Brain pericyte (primary cell): ENCODE data around the gene CACNA1E.

Source experiments
- DNase-seq: peaks from one replicate; pipeline ENCODE4 v3.0.0-alpha.2; 2012; ENCODE audit warnings: low read depth, low spot score

CACNA1E gene

GRCh38 chr1:181583598-181583997 lies 100.3 kb downstream of the CACNA1E start:
- DNase-seq, result no peak

DNA sequence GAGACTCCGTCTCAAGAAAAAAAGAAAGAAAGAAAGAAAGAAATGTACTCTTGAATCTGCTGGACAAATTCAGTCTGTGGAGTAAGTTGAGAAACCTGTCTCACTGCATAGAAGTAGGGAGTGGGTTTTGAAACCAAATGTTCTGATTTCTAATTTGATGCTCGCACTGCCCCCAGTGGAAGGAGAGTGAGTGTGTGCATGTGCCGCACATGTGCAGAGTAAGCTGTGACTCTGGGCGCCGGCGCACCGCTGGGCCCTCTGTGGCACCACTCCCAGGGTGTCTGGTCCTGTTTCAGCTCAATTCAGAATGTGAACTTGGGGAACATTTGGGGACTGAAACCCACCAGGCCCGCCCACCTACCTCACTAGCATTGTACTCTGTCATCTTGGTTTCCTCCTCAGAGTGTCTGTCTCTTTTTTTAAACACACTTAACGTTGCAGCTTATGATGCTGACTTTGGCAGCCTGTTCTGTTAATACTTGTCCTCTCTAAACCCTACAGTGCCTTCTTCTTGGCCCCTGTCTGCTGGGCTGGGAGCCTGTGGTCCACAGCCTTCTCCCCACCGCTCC lies 104.6 kb downstream of the CACNA1E start:
- DNase-seq, result no peak

- no peak for DNase-seq
These were observed 105.3 kb downstream of the CACNA1E start for GRCh38 chr1:181588631-181589030.

GRCh38 chr1:181592255-181592859 lies 109.0 kb downstream of the CACNA1E start:
- DNase-seq, result no peak

DNA sequence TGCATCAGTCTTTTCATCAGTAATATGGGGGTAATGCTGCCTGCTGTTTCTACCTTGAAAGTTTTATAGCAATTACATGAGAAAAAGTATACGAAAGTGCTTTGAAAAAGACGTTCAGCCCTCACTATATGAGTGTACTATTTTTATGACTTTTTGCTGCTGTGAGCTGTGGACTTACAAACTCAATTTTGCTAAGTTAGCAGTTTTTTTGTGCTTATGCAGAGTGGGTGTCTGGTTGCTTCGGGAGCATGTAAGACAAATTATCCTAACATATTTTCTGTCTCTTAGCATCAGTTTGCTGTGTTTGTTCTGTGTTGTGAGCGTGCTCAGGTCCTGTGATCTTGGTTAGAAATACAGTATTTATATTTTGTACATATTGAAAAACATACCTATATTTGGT lies 109.7 kb downstream of the CACNA1E start:
- no peak for DNase-seq

DNA sequence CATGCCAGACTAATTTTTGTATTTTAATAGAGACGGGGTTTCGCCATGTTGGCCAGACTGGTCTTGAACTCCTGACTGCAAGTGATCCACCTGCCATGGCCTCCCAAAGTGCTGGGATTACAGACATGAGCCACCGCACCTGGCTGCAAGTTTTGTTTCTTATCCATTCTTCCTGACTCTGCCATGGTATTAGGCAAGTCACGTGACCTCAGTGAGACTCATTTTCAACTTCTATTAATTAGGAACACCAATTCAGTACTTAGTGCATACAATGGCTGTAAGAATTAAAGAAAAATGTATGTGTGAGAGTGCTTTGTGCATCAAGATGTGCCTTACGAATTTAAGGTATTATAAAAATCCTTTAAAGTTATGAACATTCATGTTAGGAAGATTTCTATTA lies 111.2 kb downstream of the CACNA1E start:
- no peak for DNase-seq

GRCh38 chr1:181595234-181595633 lies 111.9 kb downstream of the CACNA1E start:
- no peak for DNase-seq

DNA sequence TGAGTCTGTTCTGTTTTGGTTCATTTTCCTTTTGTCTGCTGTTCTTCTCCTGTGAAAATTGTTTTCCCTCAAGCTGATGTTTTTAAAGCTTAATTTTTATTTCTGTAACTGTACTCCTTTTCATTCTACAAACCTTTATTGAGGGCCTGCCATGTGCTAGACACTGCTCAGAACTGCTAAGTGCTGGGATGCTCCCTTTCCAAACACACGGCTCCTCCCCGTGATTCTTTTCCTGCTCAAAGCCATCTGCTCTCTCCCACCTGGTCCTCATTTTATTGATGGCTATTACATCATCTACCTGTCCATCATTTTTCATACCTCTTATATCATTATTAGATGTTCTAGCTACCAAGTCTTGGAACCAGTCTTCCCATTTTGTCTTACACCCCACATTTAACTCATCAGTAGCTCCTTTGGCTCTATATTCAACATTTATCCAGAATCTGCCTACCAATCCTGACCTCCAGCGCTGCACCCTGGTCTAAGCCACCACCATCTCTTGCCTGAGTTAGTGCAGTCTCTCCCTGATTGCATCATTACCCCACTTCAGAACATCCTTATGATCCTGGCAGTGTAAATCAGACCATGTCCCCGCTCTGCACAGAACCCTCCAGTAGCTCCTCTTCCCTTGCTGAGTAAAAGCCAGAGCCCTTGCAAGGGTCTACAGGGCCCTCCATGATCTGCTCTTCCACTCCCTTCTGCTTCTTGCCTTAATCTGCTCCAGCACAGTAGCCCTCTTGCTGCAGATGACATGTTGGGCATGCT lies 118.1 kb downstream of the CACNA1E start:
- DNase-seq, result no peak

DNA sequence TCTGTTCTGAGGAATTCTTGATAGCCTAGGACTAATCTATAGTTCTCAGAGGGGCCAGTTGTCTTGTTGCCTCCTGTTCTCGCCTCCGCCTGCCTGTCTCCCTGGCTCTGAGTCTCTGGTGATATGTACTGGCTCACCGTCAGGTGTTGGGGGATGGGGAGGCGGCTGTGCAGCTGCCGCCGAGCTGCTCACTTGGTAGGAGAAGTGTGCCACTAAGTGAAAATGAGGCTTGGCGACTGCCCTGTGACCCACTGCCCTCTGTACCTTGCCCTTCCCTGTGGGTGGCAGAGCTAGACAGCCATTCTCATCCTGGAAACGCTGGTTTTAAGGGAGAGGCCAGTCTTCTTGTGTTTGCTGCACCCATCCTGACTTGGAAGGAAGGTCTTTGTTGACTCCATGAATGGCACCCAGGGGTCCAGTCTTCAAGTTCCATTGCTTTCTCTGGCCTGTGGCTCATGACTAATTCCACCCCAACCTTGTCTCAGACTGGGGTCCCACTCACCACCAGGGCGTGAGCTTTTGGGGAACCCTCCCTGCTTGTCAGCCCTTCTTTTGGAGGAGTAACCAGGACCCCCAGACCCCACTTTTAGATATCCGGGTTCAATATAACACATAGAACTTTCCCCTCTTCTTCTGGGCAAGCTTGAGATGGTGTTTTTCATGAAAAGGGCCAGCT lies 120.6 kb downstream of the CACNA1E start:
- no peak for DNase-seq

DNA sequence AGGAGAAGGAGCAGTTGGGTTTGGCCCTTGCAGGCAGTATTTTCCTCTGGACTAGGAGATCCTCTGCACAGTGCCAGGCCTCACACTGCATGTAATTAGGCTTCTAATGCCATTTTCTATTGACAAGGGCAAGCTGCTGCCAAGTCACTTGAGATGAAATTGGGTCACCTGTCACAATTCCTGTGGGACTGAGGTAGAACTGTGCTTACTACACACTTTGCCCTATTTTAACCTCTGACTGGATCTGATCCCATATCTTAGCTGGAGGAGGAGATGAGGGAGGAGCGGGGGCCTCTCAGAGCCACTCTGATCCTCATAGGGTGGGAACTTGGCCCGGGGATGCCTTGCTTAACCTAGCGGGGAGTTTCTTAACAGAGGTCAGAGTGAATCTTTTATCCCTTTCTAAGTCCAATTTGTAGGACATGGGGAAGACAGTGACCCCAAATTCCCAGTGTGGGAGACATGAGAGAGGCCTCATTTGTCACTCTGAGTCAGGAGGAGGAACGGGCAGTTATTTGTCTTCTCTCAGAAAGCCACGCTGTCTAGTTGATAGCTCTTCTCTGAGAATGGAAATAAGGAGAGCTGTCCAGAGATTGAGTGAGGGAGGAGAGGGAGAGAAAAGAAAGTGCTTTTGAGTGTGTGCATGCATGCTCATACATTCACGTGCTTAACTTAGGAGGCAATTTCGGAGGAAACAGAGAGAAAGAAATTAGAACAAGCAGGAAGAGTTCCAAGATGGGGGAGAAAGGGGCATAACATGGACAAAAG lies 121.3 kb downstream of the CACNA1E start:
- DNase-seq, result no peak

- DNase-seq, result no peak
These were observed 124.2 kb downstream of the CACNA1E start for GRCh38 chr1:181607524-181607923.

- no peak for DNase-seq
These were observed 125.1 kb downstream of the CACNA1E start for GRCh38 chr1:181608386-181608785.

GRCh38 chr1:181608948-181609347 lies 125.6 kb downstream of the CACNA1E start:
- no peak for DNase-seq

DNA sequence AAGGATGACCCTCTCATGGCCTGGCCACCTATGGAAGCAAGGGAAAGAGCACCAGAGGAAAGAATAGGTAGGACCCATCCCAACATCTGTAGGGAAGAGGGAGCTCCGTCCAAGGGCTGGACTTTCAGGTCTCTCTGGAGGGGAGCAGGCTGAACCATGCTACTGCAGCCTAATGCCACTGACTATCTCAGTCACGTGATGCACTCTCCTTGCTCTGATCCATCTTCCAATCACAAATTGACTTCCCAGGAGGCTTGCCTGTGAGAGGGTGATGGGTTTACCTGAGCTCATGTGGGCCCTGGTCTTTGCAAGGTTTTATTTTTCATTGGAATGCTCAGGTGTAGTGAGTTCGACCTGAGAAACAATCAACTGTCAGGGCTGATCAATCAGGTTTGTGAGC lies 128.8 kb downstream of the CACNA1E start:
- DNase-seq, result no peak

DNA sequence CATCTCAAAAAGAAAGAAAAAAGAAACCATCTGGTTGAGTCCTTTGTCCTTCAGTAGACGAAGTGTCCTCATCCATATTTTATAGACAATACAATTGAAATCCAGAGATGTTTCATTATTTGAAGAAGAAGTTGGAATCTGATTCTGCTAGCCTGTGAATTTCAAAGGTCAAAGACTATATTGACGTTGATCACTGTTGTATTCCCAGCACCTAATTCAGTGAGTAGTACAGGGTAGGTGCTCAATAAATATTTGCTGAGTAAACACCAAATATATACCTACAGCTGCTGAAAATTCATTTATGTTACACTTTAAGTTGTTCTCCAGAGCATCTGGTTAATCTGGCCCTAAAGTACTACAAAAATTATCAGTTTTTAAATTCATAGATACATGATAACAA lies 135.2 kb downstream of the CACNA1E start:
- DNase-seq, result no peak

DNA sequence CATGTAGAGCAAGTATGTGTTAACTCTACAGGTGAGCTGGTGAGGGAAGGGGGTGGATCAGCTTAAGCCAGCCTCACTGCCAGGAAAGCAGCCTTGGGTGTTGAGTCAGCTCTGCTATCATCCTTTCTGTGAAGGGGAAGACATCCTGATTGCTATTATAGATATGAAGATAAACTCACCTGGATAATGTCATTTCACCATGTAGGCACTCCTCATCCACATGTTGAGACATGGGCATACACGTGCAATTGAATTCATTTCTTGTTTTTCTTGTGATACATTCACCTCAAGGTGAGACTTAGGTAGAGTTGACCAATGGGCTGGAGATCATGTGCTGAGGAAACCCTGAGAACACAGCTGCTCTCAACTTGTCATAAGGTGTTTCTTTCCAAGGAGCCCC lies 136.9 kb downstream of the CACNA1E start:
- DNase-seq, result no peak

DNA sequence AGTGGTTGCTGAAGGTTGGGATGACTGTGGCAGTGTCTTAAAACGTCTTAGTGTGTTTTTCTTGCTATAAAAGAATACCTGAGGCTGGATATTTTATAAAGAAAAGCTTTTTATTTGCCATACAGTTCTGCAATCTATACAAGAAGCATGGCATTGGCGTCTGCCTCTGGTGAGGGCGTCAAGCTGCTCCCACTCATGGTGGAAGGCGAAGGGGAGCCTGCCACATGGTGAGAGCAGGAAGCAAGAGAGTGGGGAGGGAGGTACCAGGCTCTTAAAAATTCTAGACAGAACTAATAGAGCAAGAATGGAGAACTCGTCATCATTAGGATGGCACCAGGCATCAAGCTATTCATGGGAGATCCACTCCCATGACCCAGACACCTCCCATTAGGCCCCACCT lies 140.5 kb downstream of the CACNA1E start:
- no peak for DNase-seq

- DNase-seq, result no peak
These were observed 143.1 kb downstream of the CACNA1E start for GRCh38 chr1:181626279-181626938.

- DNase-seq, result no peak
These were observed 147.1 kb downstream of the CACNA1E start for GRCh38 chr1:181630398-181630797.

DNA sequence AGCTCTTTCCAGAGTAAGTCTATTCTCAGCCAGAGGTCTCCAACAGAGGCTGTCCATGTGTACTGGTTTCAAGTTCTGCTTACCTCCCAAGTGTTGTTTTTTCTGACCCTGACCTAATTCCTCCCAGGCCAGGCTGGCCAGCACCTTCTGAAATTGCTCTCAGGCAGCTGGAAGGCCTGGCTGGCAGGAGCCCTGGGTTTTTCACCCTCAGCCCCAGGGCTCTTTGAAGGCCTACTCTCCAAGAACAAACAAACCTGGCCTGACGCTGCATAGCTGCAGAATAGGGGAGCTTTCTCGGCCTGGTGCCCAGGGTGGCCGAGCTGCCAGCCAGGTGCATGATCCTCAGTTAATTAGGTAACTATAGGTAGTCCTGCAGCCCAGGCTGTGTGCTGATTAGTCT lies 147.5 kb downstream of the CACNA1E start:
- no peak for DNase-seq

DNA sequence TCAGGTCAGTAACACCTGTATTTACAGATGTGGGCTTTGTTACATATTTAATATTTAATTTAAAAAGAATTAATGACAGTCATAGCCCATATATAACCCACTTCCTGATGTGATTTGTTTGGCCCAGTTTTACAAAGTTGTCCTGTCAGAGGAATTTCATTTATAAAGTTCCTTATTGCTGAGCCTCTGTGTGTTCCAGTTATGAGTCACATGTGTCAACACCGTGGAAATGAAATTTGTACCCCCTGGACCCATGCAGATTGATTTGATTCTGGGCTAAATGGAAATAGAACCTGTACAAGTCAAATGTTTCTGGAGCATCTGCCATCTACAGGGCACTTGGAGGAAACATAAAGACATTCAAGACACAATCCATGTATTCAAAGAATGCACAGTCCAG lies 149.2 kb downstream of the CACNA1E start:
- DNase-seq, result no peak
